ENCODE results near the gene SLC34A1. TPM values are rescaled to one million over a fixed set of nuclear protein-coding genes. Genes with fewer than 3 reads are reported as not detected.

SLC34A1 gene
- total RNA-seq, result 0.16 TPM in 1 of 2 replicates, not detected in the other
- long read RNA-seq, result 0 reads

GRCh38 chr5:177384134-177384533, at the start of gene SLC34A1:
Gene SLC34A1, plus strand, starts transcription at chr5:177384434. Its CDS starts 1,308 bp downstream, at chr5:177385742.
- DNase-seq (ENCODE audit: low read depth, low spot score), result no peak
- H3K27me3 Mint-ChIP-seq (ENCODE audit: low read depth), result peaks cover 6% of the 10 kb centered on the region
- H3K4me1 Mint-ChIP-seq, result peaks cover 14% of the 10 kb centered on the region
- no peak for TF ChIP-seq CTCF (conservative IDR thresholded peaks at IDR 0.05)
- no peaks in the 10 kb centered on the region for H3K36me3 Mint-ChIP-seq (ENCODE audit: low read depth)
- H3K27ac Mint-ChIP-seq (ENCODE audit: unreplicated experiment), result no peak within 1 kb of the TSS
- no peaks in the 10 kb centered on the region for H3K9me3 Mint-ChIP-seq
- no peak within 1 kb of the TSS for H3K4me3 Mint-ChIP-seq

GRCh38 chr5:177334781-177335700, 49.2 kb upstream of the SLC34A1 start:
- no peak for DNase-seq (ENCODE audit: low read depth, low spot score)
- Mint-ChIP-seq H3K36me3 (ENCODE audit: low read depth) (peaks cover 2% of the 10 kb centered on the region), H3K4me1 (peaks cover 8% of the 10 kb centered on the region), H3K27me3 (ENCODE audit: low read depth) (no peaks in the 10 kb centered on the region), H3K9me3 (no peaks in the 10 kb centered on the region), H3K4me3 (no peak overlapping the region), H3K27ac (ENCODE audit: unreplicated experiment) (no peak overlapping the region)
- no peak for TF ChIP-seq CTCF (conservative IDR thresholded peaks at IDR 0.05)

GRCh38 chr5:177335701-177336065, 48.6 kb upstream of the SLC34A1 start:
- no peak for DNase-seq (ENCODE audit: low read depth, low spot score)
- no peaks in the 10 kb centered on the region for H3K27me3 Mint-ChIP-seq (ENCODE audit: low read depth)
- peaks cover 2% of the 10 kb centered on the region for H3K36me3 Mint-ChIP-seq (ENCODE audit: low read depth)
- H3K4me1 Mint-ChIP-seq, result peaks cover 8% of the 10 kb centered on the region
- TF ChIP-seq CTCF (conservative IDR thresholded peaks at IDR 0.05), result no peak
- no peak overlapping the region for H3K4me3 Mint-ChIP-seq
- H3K9me3 Mint-ChIP-seq, result no peaks in the 10 kb centered on the region
- H3K27ac Mint-ChIP-seq (ENCODE audit: unreplicated experiment), result no peak overlapping the region

- no peaks in the 10 kb centered on the region for H3K27me3 Mint-ChIP-seq (ENCODE audit: low read depth)
- no peak overlapping the region for H3K27ac Mint-ChIP-seq (ENCODE audit: unreplicated experiment)
- H3K4me1 Mint-ChIP-seq, result peaks cover 8% of the 10 kb centered on the region
- no peaks in the 10 kb centered on the region for H3K9me3 Mint-ChIP-seq
- no peak for DNase-seq (ENCODE audit: low read depth, low spot score)
- H3K4me3 Mint-ChIP-seq, result no peak overlapping the region
- TF ChIP-seq CTCF (conservative IDR thresholded peaks at IDR 0.05), result peak; percentile 40
- H3K36me3 Mint-ChIP-seq (ENCODE audit: low read depth), result peaks cover 2% of the 10 kb centered on the region
Observed at GRCh38 chr5:177336112-177336511, 48.1 kb upstream of the SLC34A1 start.

GRCh38 chr5:177336603-177337494, 47.4 kb upstream of the SLC34A1 start:
- no peak overlapping the region for H3K4me3 Mint-ChIP-seq
- H3K36me3 Mint-ChIP-seq (ENCODE audit: low read depth), result peaks cover 2% of the 10 kb centered on the region
- H3K4me1 Mint-ChIP-seq, result peaks cover 8% of the 10 kb centered on the region
- no peak for TF ChIP-seq CTCF (conservative IDR thresholded peaks at IDR 0.05)
- no peak for DNase-seq (ENCODE audit: low read depth, low spot score)
- H3K9me3 Mint-ChIP-seq, result no peaks in the 10 kb centered on the region
- H3K27me3 Mint-ChIP-seq (ENCODE audit: low read depth), result no peaks in the 10 kb centered on the region
- no peak overlapping the region for H3K27ac Mint-ChIP-seq (ENCODE audit: unreplicated experiment)
